Osteoblast (primary cell): ENCODE data around the gene BACE1-AS. TPM values are rescaled to one million over a fixed set of nuclear protein-coding genes. Genes with fewer than 3 reads are reported as not detected.

Source experiments
- DNase-seq: peaks from one replicate; pipeline ENCODE4 v3.0.0; 2011; ENCODE audit warnings: low spot score, mixed read lengths; ENCODE audit not compliant: insufficient read length; ENCODE audit errors: missing footprints
- H2AFZ ChIP-seq: 2 replicates; pipeline ENCODE4 v1.6.0; 2011; ENCODE audit warnings: mild to moderate bottlenecking, low read length
- H3K27ac ChIP-seq: 2 replicates; pipeline ENCODE4 v1.5.1; 2011; ENCODE audit warnings: mild to moderate bottlenecking, low read depth, low read length, moderate library complexity
- H3K27me3 ChIP-seq: 2 replicates; pipeline ENCODE4 v1.6.0; 2012; ENCODE audit warnings: mild to moderate bottlenecking, control low read depth, inconsistent platforms, low read length, moderate library complexity; ENCODE audit not compliant: insufficient read depth
- H3K36me3 ChIP-seq: 2 replicates; pipeline ENCODE4 v1.5.1; 2011; ENCODE audit warnings: mild to moderate bottlenecking, low read length, control low read depth, moderate library complexity; ENCODE audit not compliant: insufficient read depth
- H3K4me1 ChIP-seq: 2 replicates; pipeline ENCODE4 v1.5.1; 2011; ENCODE audit warnings: mild to moderate bottlenecking, low read length, control low read depth, moderate library complexity; ENCODE audit not compliant: insufficient read depth
- H3K4me2 ChIP-seq: 2 replicates; pipeline ENCODE4 v1.6.0; 2011; ENCODE audit warnings: mild to moderate bottlenecking, low read length; ENCODE audit not compliant: insufficient read depth
- H3K4me3 ChIP-seq: fragments of 200-600 bp; sonication (generic); 3 replicates; pipeline ENCODE4 v1.5.1; 2012; ENCODE audit warnings: mild to moderate bottlenecking, low read length, inconsistent platforms; ENCODE audit not compliant: insufficient read depth
- H3K79me2 ChIP-seq: 2 replicates; pipeline ENCODE4 v1.6.0; 2012; ENCODE audit warnings: mild to moderate bottlenecking, low read length, control low read depth, inconsistent platforms; ENCODE audit not compliant: insufficient read depth
- H3K9me3 ChIP-seq: 2 replicates; pipeline ENCODE4 v1.5.1; 2011; ENCODE audit warnings: low read depth, low read length, control low read depth
- H4K20me1 ChIP-seq: 2 replicates; pipeline ENCODE4 v1.6.0; 2012; ENCODE audit warnings: mild to moderate bottlenecking, low read length, control low read depth; ENCODE audit not compliant: insufficient read depth
- total RNA-seq: library from RNA; depleted of rRNA; stranded (reverse); fragments of >200 nt; gene quantifications from 2 replicates; pipeline ENCODE4 v1.2.3, GENCODE V29; 2012
- TF ChIP-seq, protein P1 (sequence below): IDR thresholded peaks from 2 replicates; pipeline ENCODE4 v1.5.1; 2011; ENCODE audit warnings: mild to moderate bottlenecking, low read depth, low read length, moderate library complexity; ENCODE audit errors: extremely low read depth

The BACE1-AS gene
- total RNA-seq, 1 donor, result 4.0 TPM

DNA sequence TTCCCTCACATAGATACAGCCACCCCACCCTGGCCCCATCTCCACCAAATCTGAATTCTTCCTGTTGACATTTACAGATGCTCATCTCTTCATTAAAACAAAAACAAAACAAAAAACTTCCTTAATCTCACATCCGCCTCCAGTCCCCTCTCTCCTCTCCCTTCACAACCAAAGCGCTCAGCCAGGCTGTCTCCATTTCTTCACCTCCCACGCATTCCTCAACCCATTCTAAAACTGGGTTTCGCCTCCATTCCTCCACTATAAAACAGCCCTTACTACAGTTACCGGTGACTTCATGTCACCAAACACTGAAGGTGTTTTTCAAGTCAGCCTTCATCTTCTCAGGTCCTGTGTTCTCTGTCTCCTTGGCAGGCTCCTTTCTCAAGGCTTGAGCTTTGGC is 9.6 kb downstream of the BACE1-AS start:
- TF ChIP-seq, protein P1, sequence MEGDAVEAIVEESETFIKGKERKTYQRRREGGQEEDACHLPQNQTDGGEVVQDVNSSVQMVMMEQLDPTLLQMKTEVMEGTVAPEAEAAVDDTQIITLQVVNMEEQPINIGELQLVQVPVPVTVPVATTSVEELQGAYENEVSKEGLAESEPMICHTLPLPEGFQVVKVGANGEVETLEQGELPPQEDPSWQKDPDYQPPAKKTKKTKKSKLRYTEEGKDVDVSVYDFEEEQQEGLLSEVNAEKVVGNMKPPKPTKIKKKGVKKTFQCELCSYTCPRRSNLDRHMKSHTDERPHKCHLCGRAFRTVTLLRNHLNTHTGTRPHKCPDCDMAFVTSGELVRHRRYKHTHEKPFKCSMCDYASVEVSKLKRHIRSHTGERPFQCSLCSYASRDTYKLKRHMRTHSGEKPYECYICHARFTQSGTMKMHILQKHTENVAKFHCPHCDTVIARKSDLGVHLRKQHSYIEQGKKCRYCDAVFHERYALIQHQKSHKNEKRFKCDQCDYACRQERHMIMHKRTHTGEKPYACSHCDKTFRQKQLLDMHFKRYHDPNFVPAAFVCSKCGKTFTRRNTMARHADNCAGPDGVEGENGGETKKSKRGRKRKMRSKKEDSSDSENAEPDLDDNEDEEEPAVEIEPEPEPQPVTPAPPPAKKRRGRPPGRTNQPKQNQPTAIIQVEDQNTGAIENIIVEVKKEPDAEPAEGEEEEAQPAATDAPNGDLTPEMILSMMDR, result no peak
- no peaks in the 10 kb centered on the region for H3K79me2 ChIP-seq
- peak; percentile 68 for DNase-seq
- no peak overlapping the region for H3K4me3 ChIP-seq
- no peak overlapping the region for H2AFZ ChIP-seq
- H3K9me3 ChIP-seq, result no peaks in the 10 kb centered on the region
- H3K4me2 ChIP-seq, result peak overlapping the region; percentile 69
- H3K4me1 ChIP-seq, result peaks cover 13% of the 10 kb centered on the region
- no peaks in the 10 kb centered on the region for H3K36me3 ChIP-seq
- H3K27ac ChIP-seq, result no peak overlapping the region
- H4K20me1 ChIP-seq, result peaks cover 5% of the 10 kb centered on the region
- H3K27me3 ChIP-seq, result no peaks in the 10 kb centered on the region

DNA sequence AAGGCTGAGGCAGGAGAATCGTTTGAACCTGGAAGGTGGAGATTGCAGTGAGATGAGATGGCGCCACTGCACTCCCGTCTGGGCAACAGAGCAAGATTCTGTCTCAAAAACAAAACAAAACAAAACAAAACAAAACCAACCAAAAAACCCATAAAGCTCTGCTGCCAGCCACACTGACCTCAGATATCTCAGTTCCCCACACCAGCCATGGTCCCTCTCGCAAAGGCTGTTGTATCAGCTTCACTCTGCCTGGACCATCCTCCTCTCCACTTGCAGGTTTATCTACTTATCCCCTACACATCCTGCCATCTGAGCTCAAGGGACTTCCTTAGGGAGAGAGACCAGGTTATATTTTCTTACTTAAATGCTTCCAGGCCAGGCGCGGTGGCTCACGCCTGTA is 11.1 kb downstream of the BACE1-AS start:
- no peaks in the 10 kb centered on the region for H3K27me3 ChIP-seq
- H3K4me1 ChIP-seq, result peaks cover 13% of the 10 kb centered on the region
- H3K9me3 ChIP-seq, result no peaks in the 10 kb centered on the region
- H3K4me3 ChIP-seq, result no peak overlapping the region
- H3K27ac ChIP-seq, result no peak overlapping the region
- H3K79me2 ChIP-seq, result no peaks in the 10 kb centered on the region
- no peak overlapping the region for H3K4me2 ChIP-seq
- peaks cover 5% of the 10 kb centered on the region for H4K20me1 ChIP-seq
- H2AFZ ChIP-seq, result no peak overlapping the region
- no peaks in the 10 kb centered on the region for H3K36me3 ChIP-seq
- TF ChIP-seq, protein P1, result no peak
- DNase-seq, result no peak

DNA sequence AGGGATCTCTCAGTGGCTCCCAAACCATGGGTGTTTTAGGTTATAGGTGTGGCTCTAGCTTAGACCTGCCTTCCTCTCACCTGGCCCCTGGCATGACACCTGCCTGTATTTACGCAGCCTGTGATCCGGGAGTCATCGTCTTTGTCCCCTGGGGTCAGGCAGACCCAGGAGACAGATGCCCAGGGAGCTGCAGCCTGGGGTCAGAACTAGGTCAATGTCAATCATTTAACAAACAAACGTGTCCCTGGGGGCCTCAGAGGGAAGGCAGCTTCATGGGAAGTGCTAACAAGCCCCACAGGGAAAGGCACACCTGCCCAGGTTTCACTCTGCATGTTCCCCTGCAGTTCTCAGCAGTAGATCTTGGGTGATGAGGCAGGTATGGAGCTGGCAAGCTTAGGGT is 12.0 kb downstream of the BACE1-AS start:
- no peaks in the 10 kb centered on the region for H3K36me3 ChIP-seq
- no peak overlapping the region for H2AFZ ChIP-seq

GRCh38 chr11:117303646-117304315 is 12.6 kb downstream of the BACE1-AS start:
- peaks cover 13% of the 10 kb centered on the region for H3K4me1 ChIP-seq
- peaks cover 5% of the 10 kb centered on the region for H4K20me1 ChIP-seq
- no peaks in the 10 kb centered on the region for H3K27me3 ChIP-seq
- H3K9me3 ChIP-seq, result no peaks in the 10 kb centered on the region
- no peaks in the 10 kb centered on the region for H3K79me2 ChIP-seq
- no peak overlapping the region for H3K4me3 ChIP-seq
- TF ChIP-seq, protein P1, result no peak
- H3K4me2 ChIP-seq, result no peak overlapping the region
- H3K36me3 ChIP-seq, result no peaks in the 10 kb centered on the region
- no peak for DNase-seq
- no peak overlapping the region for H3K27ac ChIP-seq
- H2AFZ ChIP-seq, result no peak overlapping the region

More for the DNA sequence above, 12.0 kb downstream of the BACE1-AS start:
- H3K4me2 ChIP-seq, result no peak overlapping the region
- TF ChIP-seq, protein P1, result no peak
- DNase-seq, result no peak
- no peaks in the 10 kb centered on the region for H3K27me3 ChIP-seq
- H4K20me1 ChIP-seq, result peaks cover 5% of the 10 kb centered on the region
- no peaks in the 10 kb centered on the region for H3K9me3 ChIP-seq
- peaks cover 13% of the 10 kb centered on the region for H3K4me1 ChIP-seq
- no peak overlapping the region for H3K4me3 ChIP-seq
- no peaks in the 10 kb centered on the region for H3K79me2 ChIP-seq
- no peak overlapping the region for H3K27ac ChIP-seq
